HG03139 (cell line): ENCODE measurements around the gene VWC2L.

ENCODE experiments used
- ATAC-seq: cut with Tn5 transposase; IDR thresholded peaks from one replicate; pipeline ENCODE4 v1.9.1; 2021; ENCODE audit not compliant: unreplicated experiment

Gene VWC2L

GRCh38 chr2:214410918-214411554 is at the start of gene VWC2L:
VWC2L (plus strand) TSS chr2:214411054; CDS start chr2:214414194, 3,140 bp downstream.
- ATAC-seq: no peak

- no peak for ATAC-seq
Measured at GRCh38 chr2:214361116-214361515, 49.7 kb upstream of the VWC2L start.

- no peak for ATAC-seq
Measured at GRCh38 chr2:214365549-214365948, 45.3 kb upstream of the VWC2L start.

GRCh38 chr2:214367171-214367570 is 43.7 kb upstream of the VWC2L start:
- no peak for ATAC-seq

GRCh38 chr2:214376618-214377285 is 34.1 kb upstream of the VWC2L start:
- ATAC-seq: no peak

GRCh38 chr2:214377286-214377624 is 33.6 kb upstream of the VWC2L start:
- no peak for ATAC-seq

- ATAC-seq: no peak
Measured at GRCh38 chr2:214378455-214379103, 32.3 kb upstream of the VWC2L start.

- no peak for ATAC-seq
Measured at GRCh38 chr2:214379227-214379626, 31.6 kb upstream of the VWC2L start.

- no peak for ATAC-seq
Measured at GRCh38 chr2:214380681-214381080, 30.2 kb upstream of the VWC2L start.

GRCh38 chr2:214382229-214382628 is 28.6 kb upstream of the VWC2L start:
- no peak for ATAC-seq

- ATAC-seq: no peak
Measured at GRCh38 chr2:214386720-214387119, 24.1 kb upstream of the VWC2L start.

GRCh38 chr2:214389334-214389733 is 21.5 kb upstream of the VWC2L start:
- no peak for ATAC-seq

GRCh38 chr2:214393796-214394195 is 17.1 kb upstream of the VWC2L start:
- ATAC-seq: no peak

GRCh38 chr2:214395040-214395439 is 15.8 kb upstream of the VWC2L start:
- ATAC-seq: no peak

GRCh38 chr2:214401580-214401979 is 9.3 kb upstream of the VWC2L start:
- ATAC-seq: no peak

- ATAC-seq: no peak
Measured at GRCh38 chr2:214410128-214410775, 602 bp upstream of the VWC2L start.

GRCh38 chr2:214412679-214413078 is 1.8 kb downstream of the VWC2L start:
- no peak for ATAC-seq

- ATAC-seq: no peak
Measured at GRCh38 chr2:214436470-214436869, 25.6 kb downstream of the VWC2L start.

- ATAC-seq: no peak
Measured at GRCh38 chr2:214450118-214450894, 39.5 kb downstream of the VWC2L start.

- ATAC-seq: no peak
Measured at GRCh38 chr2:214451516-214452275, 40.8 kb downstream of the VWC2L start.
